K562 (cell line): ENCODE measurements around the gene GALNT5. TPM values are rescaled to one million over a fixed set of nuclear protein-coding genes. Genes with fewer than 3 reads are reported as not detected.

ENCODE experiments used
- ATAC-seq: fragments of 200-7000 bp; cut with Tn5 transposase; 3 replicates; pipeline ENCODE4 v1.9.1; 2020; ENCODE audit warnings: moderate library complexity
- BruUV-seq: library from RNA; stranded (reverse); fragments of 400-500 nt; replicated peaks from 2 replicates; lab custom pipeline; 2021; lab: Mats Ljungman, UMichigan
- CTCF ChIA-PET: fragments of 300-600 bp; formaldehyde crosslinking; extraction: SDS; loops from one replicate; lab custom pipeline; 2021; ENCODE audit warnings: low intra/inter-chr PET ratio; lab: Yijun Ruan, JAX
- POLR2A ChIA-PET: fragments of 300-600, 350-650 bp; sonication (Branson Sonifier 250); formaldehyde crosslinking; extraction: SDS; loops from one replicate; lab custom pipeline; 2021; ENCODE audit warnings: antibody characterized with exemption, inconsistent platforms; lab: Yijun Ruan, JAX
- DNase-seq, 4 experiments: peaks; one replicate each; pipeline versions ENCODE4 v3.0.0 to v3.0.0-alpha.2; 2011 to 2018; ENCODE audit warnings: low spot score in 3 of 4, mixed read lengths in 3 of 4; ENCODE audit errors: extremely low read depth in 1 of 4
- FAIRE-seq: peaks from 2 replicates; lab custom pipeline; 2011; peaks lifted over from hg19 to GRCh38; lab: Jason Lieb, UNC
- H2AFZ ChIP-seq: 2 replicates; pipeline ENCODE4 v1.6.0; 2011; ENCODE audit warnings: low read depth, low read length, control low read depth, inconsistent platforms
- H3K27ac ChIP-seq: fragments of 200-600 bp; 3 replicates; pipeline ENCODE4 v1.8.0; 2011; ENCODE audit warnings: low read depth, mild to moderate bottlenecking, control low read depth, inconsistent platforms, low read length, moderate library complexity, mixed read lengths; ENCODE audit errors: extremely low read depth
- H3K27me3 ChIP-seq, 2 experiments: fragments of 300-600 bp in 1 of 2; 2 replicates in 1 of 2; 3 replicates in 1 of 2; pipeline versions ENCODE4 v1.6.0 to v1.8.0; 2011; ENCODE audit warnings: inconsistent platforms in 2 of 2, low read length in 2 of 2, mild to moderate bottlenecking in 1 of 2, mixed read lengths in 1 of 2, moderate library complexity in 1 of 2; ENCODE audit not compliant: control insufficient read depth in 2 of 2, insufficient read depth in 2 of 2
- H3K36me3 ChIP-seq: fragments of 300-600 bp; 3 replicates; pipeline ENCODE4 v1.8.0; 2011; ENCODE audit warnings: mild to moderate bottlenecking, low read length, inconsistent platforms; ENCODE audit not compliant: control insufficient read depth, insufficient read depth
- H3K4me1 ChIP-seq, 2 experiments: fragments of 200-600 bp in 1 of 2; replicated peaks in 1 of 2; 2 replicates in 1 of 2; 3 replicates in 1 of 2; pipeline versions ENCODE4 v1.5.1 to v1.8.0; 2011; ENCODE audit warnings: inconsistent platforms in 2 of 2, low read length in 2 of 2, mild to moderate bottlenecking in 1 of 2, mixed read lengths in 1 of 2, moderate library complexity in 1 of 2; ENCODE audit not compliant: control insufficient read depth in 2 of 2, insufficient read depth in 2 of 2
- H3K4me2 ChIP-seq: 2 replicates; pipeline ENCODE4 v1.6.1; 2011; ENCODE audit warnings: low read length, control low read depth, inconsistent platforms, mixed read lengths; ENCODE audit not compliant: insufficient read depth
- H3K4me3 ChIP-seq: fragments of 200-600 bp; sonication (generic), shearing (Covaris generic); 2 replicates; pipeline ENCODE4 v1.5.1; 2016; ENCODE audit warnings: control low read depth, inconsistent platforms
- H3K79me2 ChIP-seq: fragments of 200-600 bp; 3 replicates; pipeline ENCODE4 v1.8.0; 2011; ENCODE audit warnings: low read length, inconsistent platforms; ENCODE audit not compliant: control insufficient read depth, insufficient read depth
- H3K9ac ChIP-seq, 2 experiments: 2 replicates each; pipeline versions ENCODE4 v1.6.0 to v1.6.1; 2011; ENCODE audit warnings: low read depth in 2 of 2, low read length in 2 of 2, control low read depth in 1 of 2, inconsistent platforms in 1 of 2, mild to moderate bottlenecking in 1 of 2, mixed read lengths in 1 of 2; ENCODE audit not compliant: insufficient read depth in 1 of 2
- H3K9me1 ChIP-seq: one replicate; pipeline ENCODE4 v1.6.0; 2011; ENCODE audit warnings: inconsistent platforms, mild to moderate bottlenecking, low read length, moderate library complexity; ENCODE audit not compliant: control insufficient read depth, insufficient read depth
- H3K9me3 ChIP-seq: replicated peaks from 2 replicates; pipeline ENCODE4 v1.5.1; 2011; ENCODE audit warnings: low read depth, low read length, inconsistent platforms; ENCODE audit not compliant: control insufficient read depth, insufficient read depth
- H4K20me1 ChIP-seq: replicated peaks from 2 replicates; pipeline ENCODE4 v1.6.1; 2011; ENCODE audit warnings: low read length, inconsistent platforms, mixed read lengths; ENCODE audit not compliant: control insufficient read depth, insufficient read depth
- CC2D1A ChIP-seq: fragments of 450-650 bp; IDR thresholded peaks from 2 replicates; pipeline ENCODE4 v1.6.1; 2017; ENCODE audit warnings: mild to moderate bottlenecking
- FOSL1 ChIP-seq: fragments of 200-800 bp; sonication (Bioruptor generic); conservative IDR thresholded peaks from 2 replicates; pipeline ENCODE4 v1.6.1; 2016; ENCODE audit warnings: missing genetic modification characterization, missing compliant biosample characterization
- FOXJ2 ChIP-seq: fragments of 200-800 bp; sonication (Bioruptor generic); IDR thresholded peaks from 2 replicates; pipeline ENCODE4 v1.6.1; 2016; ENCODE audit warnings: missing genetic modification characterization, missing compliant biosample characterization
- FOXM1 ChIP-seq, 2 experiments: fragments of 450-650 bp in 1 of 2; sonication (generic) in 1 of 2; formaldehyde crosslinking in 1 of 2; IDR thresholded peaks; 2 replicates each; pipeline versions ENCODE4 v1.6.1 to v1.9.0; 2017 to 2022; ENCODE audit warnings: low read depth in 2 of 2, mild to moderate bottlenecking in 2 of 2, missing genetic modification reagents in 1 of 2, moderate library complexity in 1 of 2
- NCOA6 ChIP-seq: fragments of 450-650 bp; IDR thresholded peaks from 2 replicates; pipeline ENCODE4 v1.6.1; 2017; ENCODE audit warnings: mild to moderate bottlenecking
- PTRF ChIP-seq: fragments of 450-650 bp; IDR thresholded peaks from 2 replicates; pipeline ENCODE4 v1.6.1; 2016; ENCODE audit warnings: mild to moderate bottlenecking, missing genetic modification characterization, missing compliant biosample characterization
- RBBP5 ChIP-seq: fragments of 200-600 bp; sonication (generic); IDR thresholded peaks from 2 replicates; pipeline ENCODE4 v1.6.1; 2012; ENCODE audit warnings: borderline replicate concordance, mild to moderate bottlenecking, low read length, control low read depth, inconsistent platforms; ENCODE audit not compliant: insufficient read depth, poor library complexity, severe bottlenecking
- SP1 ChIP-seq: sonication (generic); formaldehyde crosslinking; IDR thresholded peaks from 2 replicates; pipeline ENCODE4 v1.8.1; 2022; ENCODE audit warnings: mild to moderate bottlenecking, missing genetic modification reagents
- TARDBP ChIP-seq: fragments of 450-650 bp; IDR thresholded peaks from 2 replicates; pipeline ENCODE4 v1.6.1; 2016
- ZNF3 ChIP-seq: fragments of 250-450 bp; sonication (Bioruptor Pico); IDR thresholded peaks from 2 replicates; pipeline ENCODE4 v1.5.0; 2021; ENCODE audit warnings: mild to moderate bottlenecking, moderate library complexity
- ZNF583 ChIP-seq: fragments of 250-450 bp; sonication (Bioruptor Pico); IDR thresholded peaks from 2 replicates; pipeline ENCODE4 v1.4.0; 2020
- ZNF696 ChIP-seq: fragments of 250-450 bp; sonication (Bioruptor Pico); conservative IDR thresholded peaks from 2 replicates; pipeline ENCODE4 v1.4.0; 2020; ENCODE audit warnings: mild to moderate bottlenecking, moderate library complexity
- WGBS: fragments of 100-300 bp; shearing (Covaris generic); methylation state at CpG from one replicate; pipeline ENCODE4 v1.1.6; 2016; ENCODE audit warnings: low coverage, mixed read lengths; ENCODE audit not compliant: insufficient coverage; ENCODE audit errors: missing lambda C conversion rate; 5-methylcytosine and 5-hydroxymethylcytosine counted together
- in situ Hi-C: fragments of 300-500 bp; cut with MboI; formaldehyde crosslinking; loops from 4 replicates; pipeline ENCODE4 v1.15.0; 2018; ENCODE audit warnings: inconsistent platforms, mixed read lengths
- intact Hi-C: fragments of 100-400 bp; cut with micrococcal nuclease; formaldehyde crosslinking; loops from 2 replicates; pipeline ENCODE4 v1.14.2; 2022
- polyA plus RNA-seq, 8 experiments: library from polyadenylated mRNA; depleted of rRNA in 4 of 8; stranded (reverse) in 5 of 8; unstranded in 3 of 8; fragments of >200 nt; fragmentation: Nextera tagmentation in 2 of 8; fragmentation: Illumina TruSeq in 1 of 8; extraction: Ambion mirVana in 2 of 8; extraction: Trizol in 1 of 8; gene quantifications; 2 replicates each; pipeline versions ENCODE4 v1.2.1 to v1.2.3, GENCODE V29; 2011 to 2014; ENCODE audit warnings: inconsistent platforms in 1 of 8, missing spikeins in 1 of 8
- total RNA-seq, 7 experiments: library from RNA; depleted of rRNA in 6 of 7; stranded (reverse); fragments of >200 nt in 6 of 7; fragmentation: Illumina TruSeq in 2 of 7; extraction: Trizol in 2 of 7; gene quantifications; 2 replicates each; pipeline versions ENCODE4 v1.2.1 to v1.2.3, GENCODE V29; 2011 to 2021; ENCODE audit warnings: low replicate concordance in 1 of 7
- TF ChIP-seq, protein P1 (sequence below), 2 experiments: fragments of 450-650 bp; IDR thresholded peaks; 2 replicates each; pipeline ENCODE4 v1.6.1; 2016
- TF ChIP-seq, protein P2 (sequence below): fragments of 250-450 bp; sonication (Bioruptor Pico); IDR thresholded peaks from 2 replicates; pipeline ENCODE4 v1.5.0; 2020; ENCODE audit warnings: mild to moderate bottlenecking, borderline replicate concordance
- TF ChIP-seq, protein P3 (sequence below): fragments of 150-350 bp; conservative IDR thresholded peaks from 2 replicates; pipeline ENCODE4 v1.6.1; 2014; ENCODE audit warnings: low read length
- TF ChIP-seq, protein P4 (sequence below): sonication (generic); formaldehyde crosslinking; IDR thresholded peaks from 2 replicates; pipeline ENCODE4 v1.8.1; 2022; ENCODE audit warnings: missing genetic modification reagents

GALNT5 gene
- total and polyA plus RNA-seq, 9 of the 15 experiments (the other 6 are each of a cell fraction or from before 2014, with no cell fraction given): 21.6 to 73.0 (median 54.7) TPM

DNA sequence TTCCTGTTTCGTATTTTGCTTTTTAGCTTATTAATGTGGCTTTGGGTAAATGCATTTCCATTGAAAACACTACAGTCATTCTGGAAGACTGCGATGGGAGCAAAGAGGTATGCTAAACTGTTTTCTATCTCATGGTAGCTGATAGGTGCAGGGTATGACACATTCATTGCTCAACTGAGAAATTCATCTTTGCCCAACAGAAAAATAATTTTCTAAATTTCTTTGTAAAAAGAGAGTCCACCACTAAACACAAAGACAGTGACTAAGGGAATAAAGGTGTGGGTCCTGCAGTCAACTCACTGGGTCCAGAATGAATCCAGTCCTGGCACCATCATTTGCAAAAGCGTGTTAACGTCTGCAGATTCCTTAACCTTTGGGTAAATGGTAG, 48.2 kb downstream of the GALNT5 start:
- no TSS peak for BruUV-seq
- ATAC-seq: no peak
- ChIA-PET POLR2A (interaction anchor here (0.6 to 2.1 kb wide), 4 partner anchors 8 to 48 kb away, joined by 3 to 8 read pairs (median 4); partner anchors contain the start of gene GALNT5), CTCF (no interaction called here)
- intact Hi-C loops: no loop called here
- FAIRE-seq: no peak
- no peak for DNase-seq
- H4K20me1 ChIP-seq: no peaks in the 10 kb centered on the region
- 98% methylated on average over 4 of the region's 4 CpGs for WGBS
- H3K36me3 ChIP-seq: peaks cover 84% of the 10 kb centered on the region
- H3K79me2 ChIP-seq: no peaks in the 10 kb centered on the region
- H3K4me2 ChIP-seq: no peak overlapping the region
- no peak overlapping the region for H3K9ac ChIP-seq
- no peak overlapping the region for H3K27ac ChIP-seq
- H2AFZ ChIP-seq: no peak overlapping the region
- no peaks in the 10 kb centered on the region for H3K9me3 ChIP-seq
- H3K4me1 ChIP-seq: peaks cover 0 to 17% of the 10 kb centered on the region in 2 experiments; a peak in 2 of 5 replicates
- no peaks in the 10 kb centered on the region for H3K27me3 ChIP-seq
- H3K4me3 ChIP-seq: no peak overlapping the region
- in situ Hi-C loops: no loop called here
- H3K9me1 ChIP-seq: no peaks in the 10 kb centered on the region
- TF ChIP-seq, protein P1, sequence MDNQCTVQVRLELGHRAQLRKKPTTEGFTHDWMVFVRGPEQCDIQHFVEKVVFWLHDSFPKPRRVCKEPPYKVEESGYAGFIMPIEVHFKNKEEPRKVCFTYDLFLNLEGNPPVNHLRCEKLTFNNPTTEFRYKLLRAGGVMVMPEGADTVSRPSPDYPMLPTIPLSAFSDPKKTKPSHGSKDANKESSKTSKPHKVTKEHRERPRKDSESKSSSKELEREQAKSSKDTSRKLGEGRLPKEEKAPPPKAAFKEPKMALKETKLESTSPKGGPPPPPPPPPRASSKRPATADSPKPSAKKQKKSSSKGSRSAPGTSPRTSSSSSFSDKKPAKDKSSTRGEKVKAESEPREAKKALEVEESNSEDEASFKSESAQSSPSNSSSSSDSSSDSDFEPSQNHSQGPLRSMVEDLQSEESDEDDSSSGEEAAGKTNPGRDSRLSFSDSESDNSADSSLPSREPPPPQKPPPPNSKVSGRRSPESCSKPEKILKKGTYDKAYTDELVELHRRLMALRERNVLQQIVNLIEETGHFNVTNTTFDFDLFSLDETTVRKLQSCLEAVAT (IDR thresholded peaks at IDR 0.05): no peak
- TF ChIP-seq PTRF (tag) (no peak), RBBP5 (no peak), FOXJ2 (tag) (no peak), SP1 (CRISPR knock-in tag) (no peak), CC2D1A (no peak), ZNF583 (CRISPR knock-in tag) (no peak), TARDBP (no peak), FOXM1 (IDR thresholded peaks at IDR 0.05; ENCODE audit: low read depth) (no peak), FOXM1 (CRISPR knock-in tag; IDR thresholded peaks at IDR 0.05; ENCODE audit: low read depth) (no peak), ZNF696 (CRISPR knock-in tag) (no peak), NCOA6 (no peak), ZNF3 (CRISPR knock-in tag) (no peak), FOSL1 (no peak)
- TF ChIP-seq, protein P2, sequence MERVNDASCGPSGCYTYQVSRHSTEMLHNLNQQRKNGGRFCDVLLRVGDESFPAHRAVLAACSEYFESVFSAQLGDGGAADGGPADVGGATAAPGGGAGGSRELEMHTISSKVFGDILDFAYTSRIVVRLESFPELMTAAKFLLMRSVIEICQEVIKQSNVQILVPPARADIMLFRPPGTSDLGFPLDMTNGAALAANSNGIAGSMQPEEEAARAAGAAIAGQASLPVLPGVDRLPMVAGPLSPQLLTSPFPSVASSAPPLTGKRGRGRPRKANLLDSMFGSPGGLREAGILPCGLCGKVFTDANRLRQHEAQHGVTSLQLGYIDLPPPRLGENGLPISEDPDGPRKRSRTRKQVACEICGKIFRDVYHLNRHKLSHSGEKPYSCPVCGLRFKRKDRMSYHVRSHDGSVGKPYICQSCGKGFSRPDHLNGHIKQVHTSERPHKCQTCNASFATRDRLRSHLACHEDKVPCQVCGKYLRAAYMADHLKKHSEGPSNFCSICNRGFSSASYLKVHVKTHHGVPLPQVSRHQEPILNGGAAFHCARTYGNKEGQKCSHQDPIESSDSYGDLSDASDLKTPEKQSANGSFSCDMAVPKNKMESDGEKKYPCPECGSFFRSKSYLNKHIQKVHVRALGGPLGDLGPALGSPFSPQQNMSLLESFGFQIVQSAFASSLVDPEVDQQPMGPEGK (CRISPR knock-in tag): no peak
- TF ChIP-seq, protein P3, sequence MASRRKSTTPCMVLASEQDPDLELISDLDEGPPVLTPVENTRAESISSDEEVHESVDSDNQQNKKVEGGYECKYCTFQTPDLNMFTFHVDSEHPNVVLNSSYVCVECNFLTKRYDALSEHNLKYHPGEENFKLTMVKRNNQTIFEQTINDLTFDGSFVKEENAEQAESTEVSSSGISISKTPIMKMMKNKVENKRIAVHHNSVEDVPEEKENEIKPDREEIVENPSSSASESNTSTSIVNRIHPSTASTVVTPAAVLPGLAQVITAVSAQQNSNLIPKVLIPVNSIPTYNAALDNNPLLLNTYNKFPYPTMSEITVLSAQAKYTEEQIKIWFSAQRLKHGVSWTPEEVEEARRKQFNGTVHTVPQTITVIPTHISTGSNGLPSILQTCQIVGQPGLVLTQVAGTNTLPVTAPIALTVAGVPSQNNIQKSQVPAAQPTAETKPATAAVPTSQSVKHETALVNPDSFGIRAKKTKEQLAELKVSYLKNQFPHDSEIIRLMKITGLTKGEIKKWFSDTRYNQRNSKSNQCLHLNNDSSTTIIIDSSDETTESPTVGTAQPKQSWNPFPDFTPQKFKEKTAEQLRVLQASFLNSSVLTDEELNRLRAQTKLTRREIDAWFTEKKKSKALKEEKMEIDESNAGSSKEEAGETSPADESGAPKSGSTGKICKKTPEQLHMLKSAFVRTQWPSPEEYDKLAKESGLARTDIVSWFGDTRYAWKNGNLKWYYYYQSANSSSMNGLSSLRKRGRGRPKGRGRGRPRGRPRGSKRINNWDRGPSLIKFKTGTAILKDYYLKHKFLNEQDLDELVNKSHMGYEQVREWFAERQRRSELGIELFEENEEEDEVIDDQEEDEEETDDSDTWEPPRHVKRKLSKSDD: no peak
- TF ChIP-seq, protein P4, sequence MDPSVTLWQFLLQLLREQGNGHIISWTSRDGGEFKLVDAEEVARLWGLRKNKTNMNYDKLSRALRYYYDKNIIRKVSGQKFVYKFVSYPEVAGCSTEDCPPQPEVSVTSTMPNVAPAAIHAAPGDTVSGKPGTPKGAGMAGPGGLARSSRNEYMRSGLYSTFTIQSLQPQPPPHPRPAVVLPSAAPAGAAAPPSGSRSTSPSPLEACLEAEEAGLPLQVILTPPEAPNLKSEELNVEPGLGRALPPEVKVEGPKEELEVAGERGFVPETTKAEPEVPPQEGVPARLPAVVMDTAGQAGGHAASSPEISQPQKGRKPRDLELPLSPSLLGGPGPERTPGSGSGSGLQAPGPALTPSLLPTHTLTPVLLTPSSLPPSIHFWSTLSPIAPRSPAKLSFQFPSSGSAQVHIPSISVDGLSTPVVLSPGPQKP (CRISPR knock-in tag): no peak
